ENCODE data around the gene RGS21.

Gene RGS21

GRCh38 chr1:192402571-192402970 is 85.8 kb downstream of the RGS21 start:
- no peaks in the 10 kb centered on the region for H3K9me3 ChIP-seq
- no peak overlapping the region for H3K4me3 ChIP-seq (ENCODE audit: low read depth in 1 of 2, low read length in 1 of 2)
- H3K27me3 ChIP-seq = no peaks in the 10 kb centered on the region
- no peak for TF ChIP-seq CTCF (IDR thresholded peaks at IDR 0.05)
- no peaks in the 10 kb centered on the region for H3K36me3 ChIP-seq
- H3K27ac ChIP-seq = no peak overlapping the region
- H3K4me1 ChIP-seq (ENCODE audit: control insufficient read depth in 1 of 2, insufficient read depth in 1 of 2, low read depth in 1 of 2, low read length in 1 of 2) = peaks cover 0 to 8% of the 10 kb centered on the region in 2 experiments

- H3K27me3 ChIP-seq = no peaks in the 10 kb centered on the region
- H3K4me3 ChIP-seq (ENCODE audit: low read depth in 1 of 2, low read length in 1 of 2) = no peak overlapping the region
- no peaks in the 10 kb centered on the region for H3K36me3 ChIP-seq
- no peaks in the 10 kb centered on the region for H3K9me3 ChIP-seq
- no peaks in the 10 kb centered on the region for H3K4me1 ChIP-seq (ENCODE audit: control insufficient read depth in 1 of 2, insufficient read depth in 1 of 2, low read depth in 1 of 2, low read length in 1 of 2)
- TF ChIP-seq CTCF (IDR thresholded peaks at IDR 0.05) = no peak
- H3K27ac ChIP-seq = no peak overlapping the region
Measured at GRCh38 chr1:192407206-192407605, 90.4 kb downstream of the RGS21 start.

All from neutrophil (primary cell).